ENCODE results near the gene SEMA6A.

The SEMA6A gene

DNA sequence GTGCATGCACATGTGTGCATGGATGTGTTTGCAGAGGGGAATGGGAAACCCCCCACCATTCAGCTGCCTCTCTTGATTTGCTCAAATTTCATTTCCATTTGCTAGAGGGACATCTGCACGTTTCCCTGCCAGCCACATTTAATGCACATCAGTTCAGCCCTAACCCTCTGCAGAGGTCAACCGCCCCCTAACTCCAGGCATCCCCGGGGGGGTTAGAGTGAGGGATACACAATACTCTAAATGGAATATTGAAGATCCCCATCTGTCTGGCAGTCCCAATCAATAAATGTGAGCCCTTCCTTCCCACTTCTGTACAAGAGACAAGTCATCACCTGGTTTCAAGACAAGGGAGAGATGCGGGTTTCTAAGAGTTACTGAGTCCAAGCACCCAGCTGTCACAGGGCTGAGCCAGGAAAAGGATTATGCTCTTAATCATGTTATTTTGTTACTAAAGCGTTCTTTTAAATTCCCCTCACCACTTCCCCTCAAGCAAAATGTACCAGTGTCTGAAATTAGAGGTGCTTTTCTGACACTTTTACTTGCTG, 134.1 kb downstream of the SEMA6A start:
- no peak for DNase-seq (ENCODE audit: low read depth)

DNA sequence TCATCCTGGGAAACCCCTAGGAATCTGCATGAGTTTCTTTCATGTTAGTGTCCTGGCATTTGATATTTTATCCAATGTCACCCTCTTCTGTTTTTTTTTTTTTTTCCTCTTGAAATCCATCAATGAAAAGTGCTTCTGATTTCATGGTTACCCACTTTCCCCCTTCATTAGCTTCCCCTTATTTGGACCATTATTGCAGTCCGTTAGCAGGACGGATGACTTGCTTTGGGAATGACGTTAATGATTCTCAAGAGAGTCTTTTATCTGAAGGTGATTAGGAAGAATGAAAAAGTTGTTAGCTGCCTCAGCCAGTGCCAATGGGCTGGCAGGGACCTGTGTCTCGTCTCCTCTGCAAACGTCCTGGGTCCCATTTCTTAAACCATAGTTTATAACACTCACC, 134.7 kb downstream of the SEMA6A start:
- DNase-seq (ENCODE audit: low read depth), result no peak

DNA sequence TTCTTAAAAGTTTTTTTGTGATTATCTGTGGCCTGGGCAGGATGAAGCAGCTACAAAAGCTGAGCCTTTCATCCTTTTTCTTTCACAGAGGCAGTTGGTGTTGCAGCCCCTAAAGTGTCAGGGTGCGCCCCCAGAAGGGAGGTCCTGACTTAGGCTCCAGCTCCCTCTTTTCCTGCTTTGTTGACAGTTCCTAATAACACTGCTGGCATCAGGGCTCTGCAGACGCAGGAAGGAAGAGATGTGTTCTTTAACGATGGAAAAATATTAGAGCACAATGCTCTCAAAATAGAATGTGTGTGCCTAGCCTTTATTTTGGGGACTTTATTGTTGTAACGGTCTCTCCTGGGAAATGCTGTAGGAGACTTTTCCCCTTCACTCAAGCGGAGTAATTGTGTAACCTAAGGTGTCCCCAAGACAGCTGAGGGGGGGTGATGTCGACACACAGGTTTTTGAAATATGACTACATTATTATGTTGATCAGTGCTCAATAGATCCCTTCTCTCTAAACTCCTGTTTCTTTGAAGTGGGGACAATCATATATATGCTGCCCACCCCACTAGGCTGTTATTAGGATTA, 135.6 kb downstream of the SEMA6A start:
- DNase-seq (ENCODE audit: low read depth), result no peak

DNA sequence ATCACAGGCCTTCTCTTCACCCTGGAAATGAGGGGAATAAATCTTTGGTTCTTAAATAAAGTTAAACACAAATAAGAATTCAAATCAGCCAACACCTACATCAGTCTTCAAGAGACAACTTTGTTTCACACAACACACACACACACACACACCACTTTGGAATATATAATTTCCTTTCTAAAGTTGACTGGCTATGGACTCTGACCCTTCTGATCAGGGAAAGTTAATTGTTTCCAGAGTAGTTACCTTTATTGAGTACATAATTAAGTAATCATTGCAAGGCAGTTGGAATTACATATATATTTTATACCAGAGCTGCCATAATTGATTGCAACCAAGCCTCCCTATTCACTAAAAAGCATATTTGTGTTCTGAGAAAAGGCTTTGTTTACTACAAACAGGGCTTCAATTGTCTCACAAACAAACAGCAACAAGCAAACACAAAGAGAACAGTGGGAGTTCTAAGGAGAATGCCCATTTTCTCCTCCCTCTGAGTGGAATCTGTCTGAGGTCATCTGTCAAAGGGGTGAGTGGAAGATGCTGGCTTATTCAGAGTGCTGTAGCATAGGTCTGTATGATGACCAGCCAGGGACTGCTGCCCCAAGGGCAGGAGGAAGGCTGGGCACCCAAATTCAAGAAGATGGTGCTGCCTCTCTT, 136.6 kb downstream of the SEMA6A start:
- DNase-seq (ENCODE audit: low read depth), result no peak

DNA sequence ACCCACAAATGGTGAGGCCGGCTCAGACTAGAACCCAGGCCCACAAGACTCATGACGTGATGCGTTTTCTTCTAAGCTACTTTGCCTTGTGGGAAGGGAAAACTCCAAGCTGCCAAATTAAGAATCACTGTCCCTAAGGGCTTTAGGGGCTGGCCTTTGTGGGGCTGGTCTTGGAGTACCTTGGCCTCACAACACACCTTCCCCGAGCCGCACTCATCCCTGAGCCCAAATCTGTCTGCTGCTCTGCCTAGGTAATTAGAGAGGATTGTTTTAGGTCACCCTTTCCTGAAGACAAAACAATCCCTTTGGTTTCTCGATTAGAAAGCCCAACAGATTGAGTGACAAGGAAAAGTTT, 137.3 kb downstream of the SEMA6A start:
- DNase-seq (ENCODE audit: low read depth), result no peak

DNA sequence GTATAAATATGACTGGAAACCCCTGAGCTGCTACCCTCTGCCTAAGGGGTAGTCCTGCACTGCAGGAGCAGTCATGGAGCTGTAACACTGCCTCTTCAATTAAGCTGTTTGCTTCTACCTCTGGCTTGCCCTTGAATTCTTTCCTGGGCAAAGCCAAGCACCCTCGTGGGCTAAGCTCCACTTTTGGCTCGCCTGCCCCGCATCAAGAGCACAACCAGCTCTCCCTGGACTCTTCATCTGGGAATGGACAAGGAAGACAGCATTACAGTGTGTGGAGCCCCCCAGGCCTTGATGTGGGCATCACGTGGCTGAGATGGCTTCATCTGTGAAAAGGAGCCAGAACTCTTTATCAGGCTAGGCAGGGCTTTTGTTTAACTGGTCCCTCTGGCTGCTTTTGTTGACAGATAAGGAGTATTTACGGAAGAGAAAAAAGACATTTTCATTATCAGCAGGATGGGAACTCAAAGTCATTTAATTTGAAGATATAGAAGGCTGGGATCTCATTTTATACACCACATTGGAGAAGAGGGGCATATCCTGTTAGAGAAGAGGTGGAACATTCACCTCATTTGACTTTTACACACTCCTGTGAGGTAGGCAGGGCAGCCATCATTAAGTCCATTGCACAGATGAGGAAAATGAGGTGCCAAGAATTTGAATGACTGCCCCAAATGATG, 137.8 kb downstream of the SEMA6A start:
- no peak for DNase-seq (ENCODE audit: low read depth)

DNA sequence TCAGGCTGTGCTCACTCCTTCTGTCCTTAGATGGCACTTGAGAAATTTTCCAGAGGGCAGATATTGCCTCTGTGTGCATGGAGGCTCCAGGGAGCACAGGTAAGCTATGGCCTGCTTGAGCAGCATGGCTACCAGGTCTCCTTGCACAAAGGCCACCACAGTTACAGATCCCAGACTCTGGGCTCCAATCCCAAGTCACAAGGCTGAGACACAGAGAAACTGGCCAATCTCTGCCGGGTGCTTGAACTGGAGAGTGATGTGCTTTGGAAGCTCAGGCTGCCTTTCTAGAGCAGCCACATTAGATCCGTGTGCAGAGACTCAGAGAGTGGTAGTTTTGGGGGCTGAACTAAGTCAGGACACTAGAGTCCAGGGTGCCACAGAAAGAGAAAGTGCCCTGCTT, 145.7 kb downstream of the SEMA6A start:
- no peak for DNase-seq (ENCODE audit: low read depth)

DNA sequence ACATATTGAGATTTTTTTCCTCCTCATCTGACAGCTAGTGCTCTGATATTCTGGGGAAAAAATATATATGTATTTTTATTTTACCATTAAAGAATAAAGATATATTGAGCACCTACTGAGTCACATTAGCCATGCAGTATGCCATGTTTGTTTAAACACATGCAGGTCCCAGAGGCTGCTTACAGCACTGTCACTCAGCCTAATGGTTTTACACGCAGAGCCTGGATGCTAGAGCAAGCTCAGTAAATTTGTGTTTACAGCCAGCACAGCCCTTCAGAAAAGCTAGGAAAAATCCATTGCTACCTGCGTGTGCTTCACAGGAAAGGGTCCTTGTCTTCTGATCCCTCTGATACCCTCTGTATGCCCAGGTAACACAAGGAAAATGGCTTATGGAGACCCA, 146.2 kb downstream of the SEMA6A start:
- DNase-seq (ENCODE audit: low read depth), result no peak

DNA sequence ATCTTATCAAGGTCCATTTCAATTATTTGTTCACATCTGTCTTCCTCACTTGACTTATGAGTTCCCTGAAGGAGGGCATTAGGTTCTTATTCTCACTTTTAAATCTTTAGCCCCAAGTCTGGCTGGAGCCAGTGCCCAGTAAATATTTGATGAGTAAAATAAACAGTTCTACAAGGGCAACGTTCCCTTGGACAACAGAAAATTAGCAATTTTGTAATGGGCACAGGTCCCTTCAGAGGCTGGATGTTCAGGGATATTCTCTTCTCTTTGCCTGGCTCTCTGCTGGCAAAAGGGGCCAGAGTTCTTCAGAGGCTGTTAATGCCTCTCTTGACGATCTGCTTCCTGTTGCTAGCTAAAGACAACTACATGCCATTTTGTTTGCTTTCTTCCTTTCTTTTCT, 149.7 kb downstream of the SEMA6A start:
- DNase-seq (ENCODE audit: low read depth), result no peak

DNA sequence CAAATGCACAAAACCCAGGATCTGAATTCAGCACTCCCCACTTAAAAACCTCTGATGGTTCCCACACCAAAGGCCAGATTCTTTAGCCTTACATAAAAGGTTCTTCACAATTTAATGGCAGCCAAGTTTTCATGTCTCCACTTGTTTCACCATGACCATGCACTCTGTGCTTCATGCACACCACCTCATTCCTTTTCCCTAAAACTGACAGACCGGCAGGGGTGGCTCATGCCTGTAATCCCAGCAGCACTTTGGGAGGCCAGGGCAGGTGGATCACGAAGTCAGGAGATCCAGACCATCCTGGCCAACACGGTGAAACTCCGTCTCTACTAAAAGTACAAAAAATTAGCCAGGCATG, 150.4 kb downstream of the SEMA6A start:
- no peak for DNase-seq (ENCODE audit: low read depth)

DNA sequence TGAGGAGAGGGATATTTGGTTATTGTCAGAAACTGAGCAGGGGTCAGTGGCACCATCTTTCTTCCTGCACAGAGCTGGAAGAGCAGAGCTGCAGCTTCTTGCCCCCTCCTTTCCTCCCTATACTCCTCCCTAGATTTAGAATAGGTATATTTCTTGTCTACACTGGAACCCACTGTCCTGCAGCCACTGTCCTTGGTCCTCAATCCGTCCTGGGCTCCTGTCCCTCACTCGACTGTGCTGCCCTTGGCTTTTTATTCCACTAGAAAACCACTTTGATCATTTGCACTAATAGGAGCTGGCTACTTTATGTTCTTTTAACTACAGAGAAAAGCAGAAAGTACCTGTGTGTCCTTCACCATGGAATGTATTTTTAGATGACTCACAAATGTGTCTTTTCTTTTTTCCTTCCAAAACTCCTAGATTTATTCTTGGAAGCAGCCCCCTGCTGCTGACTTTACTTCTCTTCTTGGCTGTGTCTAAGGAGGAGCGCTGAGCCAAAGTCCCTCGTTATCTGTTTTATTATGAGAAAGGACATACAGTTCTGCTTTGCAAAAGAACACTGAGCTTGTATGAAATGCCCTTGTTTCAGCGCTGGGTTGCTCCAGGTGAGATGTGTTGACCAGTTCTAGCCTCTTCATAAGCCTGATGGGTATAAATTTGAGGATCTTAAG, 150.9 kb downstream of the SEMA6A start:
- no peak for DNase-seq (ENCODE audit: low read depth)

DNA sequence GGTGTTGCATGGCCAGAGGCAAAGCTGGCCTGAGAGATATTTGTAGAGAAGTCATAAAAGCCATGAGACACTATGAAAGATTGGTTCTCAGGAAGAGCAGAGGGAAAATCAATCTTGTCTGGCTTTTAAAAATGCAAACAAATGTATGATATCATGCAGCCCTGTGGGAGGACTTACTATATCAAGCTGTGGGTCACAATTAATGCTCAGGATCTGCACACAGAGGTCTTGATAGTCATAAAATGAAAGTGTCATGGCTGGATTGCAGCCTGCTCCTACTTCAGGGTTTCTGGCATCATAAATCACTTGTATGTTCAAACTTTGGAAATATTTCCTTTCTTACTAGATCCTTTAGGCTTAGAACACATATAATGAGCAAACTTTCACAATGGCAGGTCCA, 151.5 kb downstream of the SEMA6A start:
- DNase-seq (ENCODE audit: low read depth), result no peak

DNA sequence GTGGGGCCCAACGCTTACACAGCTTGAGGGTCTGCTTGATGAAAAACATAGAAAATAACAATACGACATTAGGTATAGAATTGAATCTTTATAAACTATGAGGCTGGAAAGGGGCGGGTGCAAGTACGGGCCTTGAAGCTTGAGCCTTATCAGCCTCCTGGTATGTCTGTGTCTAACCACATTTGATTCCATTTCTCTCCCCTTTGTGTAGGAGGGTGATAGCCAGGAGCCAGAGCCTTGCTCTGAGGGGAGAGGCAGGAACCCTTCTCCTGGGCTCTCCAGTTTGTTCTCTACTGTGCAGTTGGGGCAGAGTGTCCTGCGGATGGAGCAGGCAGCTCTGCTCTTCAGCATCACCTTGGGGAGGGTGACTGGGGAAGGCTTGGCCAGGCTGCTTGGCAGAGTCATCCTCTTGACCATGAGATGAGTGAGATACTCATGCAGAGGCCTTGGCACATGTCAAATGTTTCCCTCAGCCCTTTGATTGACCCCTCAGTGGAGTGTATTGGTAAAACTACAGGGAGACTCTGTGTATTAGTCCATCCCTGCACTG, 153.5 kb downstream of the SEMA6A start:
- DNase-seq (ENCODE audit: low read depth), result no peak

DNA sequence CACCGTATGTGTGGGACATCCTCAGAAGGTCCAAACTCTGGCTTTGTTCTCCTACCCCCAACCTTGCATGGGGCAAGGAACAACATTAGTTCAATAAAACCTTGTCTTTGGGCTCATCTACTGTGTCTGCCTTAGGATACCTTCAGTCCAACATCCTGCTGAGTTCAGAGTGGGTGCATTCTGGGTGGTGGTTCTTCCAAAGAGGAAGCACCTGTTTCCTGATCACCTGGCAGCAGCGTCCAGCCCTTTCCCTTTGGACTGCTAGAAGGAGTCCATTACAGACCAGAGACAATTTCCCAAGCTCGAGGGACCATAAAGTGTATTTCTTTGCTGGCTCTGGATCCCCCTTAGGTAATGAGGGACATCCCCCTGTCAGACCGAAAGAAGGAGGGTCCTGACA, 154.1 kb downstream of the SEMA6A start:
- DNase-seq (ENCODE audit: low read depth), result no peak

DNA sequence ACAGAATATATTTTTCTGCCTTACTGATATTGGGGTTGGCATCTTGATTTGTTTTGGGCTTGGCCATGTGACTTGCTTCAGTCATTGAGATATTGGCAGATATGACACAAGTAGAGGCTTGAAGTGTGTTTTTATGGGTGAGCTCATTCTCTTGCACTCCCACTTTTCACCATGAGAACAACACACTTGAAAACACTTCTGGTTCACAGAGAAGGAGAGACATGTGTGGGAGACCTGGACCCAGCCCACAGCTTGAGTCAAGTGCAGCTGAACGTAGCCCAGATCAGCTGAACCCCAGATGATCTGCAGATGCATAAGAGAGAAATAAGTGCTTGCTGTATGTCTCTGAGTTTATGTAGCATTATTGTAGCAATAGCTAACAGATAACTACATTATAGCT, 155.4 kb downstream of the SEMA6A start:
- no peak for DNase-seq (ENCODE audit: low read depth)

DNA sequence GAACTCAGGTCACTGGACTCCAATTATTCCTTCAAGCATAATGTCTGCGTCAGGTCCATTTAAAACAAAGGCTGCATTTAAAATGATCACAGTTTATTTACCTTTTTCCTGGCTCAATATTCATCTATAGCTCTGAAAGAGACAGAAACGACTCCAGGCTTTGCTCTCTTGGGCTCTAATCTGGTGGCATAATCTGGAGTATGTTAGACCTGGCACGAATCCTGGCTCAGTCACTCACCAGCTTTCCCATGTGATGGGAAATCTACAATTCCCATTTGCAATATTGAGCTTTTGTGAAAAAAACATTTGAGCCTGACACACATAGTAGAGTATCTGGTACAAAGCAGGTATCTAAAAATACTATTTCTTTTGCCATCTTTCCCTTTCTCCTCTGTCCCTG, 155.8 kb downstream of the SEMA6A start:
- no peak for DNase-seq (ENCODE audit: low read depth)

DNA sequence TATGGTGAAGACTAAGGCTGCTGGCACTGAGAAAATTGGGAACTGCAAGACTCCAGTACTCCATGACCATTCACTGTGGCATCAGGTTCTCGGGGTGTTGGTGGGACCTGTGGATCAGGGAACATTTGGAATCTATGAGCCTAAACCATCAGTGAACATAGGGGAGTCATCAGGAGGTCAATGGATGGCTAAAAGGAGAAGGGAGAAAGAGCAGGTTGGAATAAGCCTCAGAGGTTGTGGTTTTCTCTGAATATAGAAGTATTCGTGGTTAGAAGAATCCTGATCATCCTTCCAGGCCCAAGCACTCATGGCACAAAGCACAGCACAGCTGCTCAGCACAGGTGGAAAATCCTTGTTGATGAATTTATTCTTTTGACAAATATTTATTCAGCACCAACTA, 156.6 kb downstream of the SEMA6A start:
- no peak for DNase-seq (ENCODE audit: low read depth)

DNA sequence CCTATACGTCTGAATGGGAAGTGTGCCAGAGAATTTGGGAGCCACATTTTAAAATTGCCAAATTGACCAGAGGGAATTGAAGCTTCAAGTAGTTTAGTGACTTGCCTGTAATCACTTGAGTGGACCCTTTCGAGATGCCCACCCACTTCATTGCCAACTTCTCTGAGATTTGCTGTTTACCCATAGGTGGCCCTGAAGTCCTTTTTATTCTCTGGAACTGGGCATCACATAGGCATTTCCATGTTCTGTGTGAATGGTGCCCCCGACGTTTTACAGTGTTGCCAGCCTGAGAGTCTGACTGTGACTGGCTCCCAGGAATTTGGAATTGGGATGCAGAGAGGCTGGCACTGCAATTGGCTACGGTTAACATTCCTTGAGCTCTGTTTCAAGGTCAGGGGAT, 158.6 kb downstream of the SEMA6A start:
- DNase-seq (ENCODE audit: low read depth), result no peak

DNA sequence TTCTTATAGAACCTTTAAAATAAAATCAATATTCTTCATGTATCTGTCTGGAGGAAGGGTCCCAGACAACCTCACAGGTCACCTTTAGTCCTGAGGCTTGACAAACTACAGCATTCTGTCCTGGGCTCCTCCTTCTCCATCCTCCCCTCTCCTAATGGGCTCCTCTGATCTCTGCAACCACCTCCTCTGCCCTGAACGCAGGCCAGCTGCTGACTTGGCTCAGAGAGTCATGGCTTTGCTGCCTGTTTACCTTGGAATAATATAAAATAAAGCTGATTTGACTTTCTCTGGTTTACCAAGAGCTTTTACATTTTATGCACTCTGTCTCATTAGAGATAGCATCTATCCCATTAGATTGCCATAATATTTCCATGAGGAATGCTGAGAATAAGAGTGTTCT, 159.4 kb downstream of the SEMA6A start:
- no peak for DNase-seq (ENCODE audit: low read depth)

DNA sequence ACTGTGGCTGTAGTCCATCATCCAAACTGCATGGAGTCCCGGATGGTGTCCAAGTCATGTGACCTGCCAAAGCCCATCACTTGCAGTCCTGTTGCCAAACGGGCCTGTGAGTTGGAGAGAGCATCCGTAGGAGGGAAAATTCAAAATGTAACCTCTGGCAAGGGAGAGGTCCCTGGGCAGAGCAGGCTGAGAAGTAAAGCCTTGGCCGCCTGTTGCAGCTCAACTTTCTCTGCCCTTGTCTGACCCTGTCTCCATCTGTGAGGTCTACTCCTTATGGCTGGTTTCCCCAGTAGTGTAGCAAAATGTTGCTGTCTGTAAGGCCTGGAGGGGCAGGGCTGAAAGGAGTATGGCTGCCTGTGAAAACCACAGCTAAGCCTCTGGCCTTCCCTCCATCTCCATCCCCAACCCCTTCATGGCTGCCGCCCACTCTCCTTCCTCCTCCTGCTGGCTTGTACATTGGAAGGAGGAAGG, 163.5 kb downstream of the SEMA6A start:
- no peak for DNase-seq (ENCODE audit: low read depth)

DNA sequence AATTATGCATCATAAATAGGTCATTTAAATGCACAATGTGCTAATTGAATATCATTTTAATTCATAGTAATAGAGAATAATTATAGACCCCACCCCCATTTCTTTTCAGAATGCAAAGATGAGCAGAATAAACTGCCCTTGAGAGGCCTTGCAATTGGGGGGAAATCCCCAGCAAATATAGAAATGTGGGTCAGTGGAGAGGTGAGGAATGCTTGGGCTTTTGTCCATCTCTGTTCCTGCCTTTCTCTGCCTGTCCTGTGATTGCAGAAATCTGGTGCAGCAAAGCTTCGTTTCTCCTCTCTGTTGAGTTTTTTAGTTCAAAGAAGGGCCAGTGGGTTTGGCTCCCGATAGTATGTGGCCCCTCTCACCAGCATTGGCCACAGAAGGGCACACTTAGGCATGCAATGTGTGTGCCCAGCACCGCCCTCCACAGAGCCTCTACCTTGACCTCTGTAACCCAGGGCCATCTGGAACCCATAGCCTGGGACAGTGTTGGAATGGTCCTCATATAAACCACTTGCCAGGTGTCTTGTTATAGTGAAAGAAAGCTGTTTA, 164.2 kb downstream of the SEMA6A start:
- no peak for DNase-seq (ENCODE audit: low read depth)

DNA sequence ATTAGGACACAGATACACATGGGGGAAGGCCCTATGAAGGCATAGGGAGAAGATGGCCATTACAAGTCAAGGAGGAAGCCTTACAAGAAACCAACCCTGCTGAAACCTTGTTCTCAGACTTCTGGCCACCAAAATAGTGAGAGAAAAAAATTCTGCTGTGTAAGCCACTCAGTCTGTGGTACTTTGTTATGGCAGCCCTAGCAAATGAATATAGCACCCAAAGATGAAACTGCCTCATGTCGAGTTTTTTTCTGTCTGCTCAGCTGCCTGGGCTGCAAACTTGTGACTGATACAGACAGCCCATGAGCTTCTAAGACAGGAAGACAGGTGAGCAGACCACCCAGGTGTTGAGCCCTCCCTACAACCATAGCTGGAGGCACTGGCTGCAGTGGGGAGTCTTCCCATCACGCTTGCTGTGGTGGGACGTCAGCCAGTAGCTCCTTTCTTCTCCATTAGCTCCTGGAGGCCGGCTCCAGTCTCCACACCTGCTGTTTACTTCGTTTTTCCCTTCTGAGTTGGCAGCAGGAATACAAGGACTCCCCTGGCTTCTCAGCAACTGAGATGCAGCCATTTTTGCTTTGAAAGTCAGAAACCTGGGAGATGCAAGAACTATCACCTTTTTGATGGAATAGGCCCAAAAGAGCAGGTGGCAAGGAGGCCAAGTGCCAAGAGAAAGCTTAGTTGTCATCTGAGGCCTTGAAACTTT, 164.9 kb downstream of the SEMA6A start:
- no peak for DNase-seq (ENCODE audit: low read depth)
